ENCODE results near the gene CDH13.

- no peak for TF ChIP-seq CTCF (IDR thresholded peaks at IDR 0.05; ENCODE audit: low read depth, low read length)
- no peak for TF ChIP-seq EZH2phosphoT487 (IDR thresholded peaks at IDR 0.05; ENCODE audit: low read depth)
Observed at GRCh38 chr16:83409347-83409746, 782.6 kb downstream of the CDH13 start.

All from OCI-LY3 (cell line).